BLaER1 treated with 17β-estradiol and CSF1 and Interleukin-3, amounts not matched to agents 10 nM and 100 nM (cell line): ENCODE data around the gene LYSMD4.

ENCODE experiments used
- H3K27ac ChIP-seq, 11 experiments: shearing (Covaris generic); formaldehyde crosslinking; 2 replicates each; pipeline ENCODE4 v1.8.1; 2022
- H3K27me3 ChIP-seq, 11 experiments: shearing (Covaris generic); formaldehyde crosslinking; 2 replicates each; pipeline ENCODE4 v1.8.1; 2022
- H3K36me3 ChIP-seq, 11 experiments: shearing (Covaris generic); formaldehyde crosslinking; 2 replicates each; pipeline ENCODE4 v1.8.1; 2022
- H3K4me1 ChIP-seq, 10 experiments: shearing (Covaris generic); formaldehyde crosslinking; 2 replicates each; pipeline ENCODE4 v1.8.1; 2022
- H3K4me2 ChIP-seq, 11 experiments: shearing (Covaris generic); formaldehyde crosslinking; 2 replicates each; pipeline ENCODE4 v1.8.1; 2022
- H3K4me3 ChIP-seq, 10 experiments: shearing (Covaris generic); formaldehyde crosslinking; 2 replicates each; pipeline ENCODE4 v1.8.1; 2022
- H3K9ac ChIP-seq, 11 experiments: shearing (Covaris generic); formaldehyde crosslinking; 2 replicates each; pipeline ENCODE4 v1.8.1; 2022
- H3K9me3 ChIP-seq, 11 experiments: shearing (Covaris generic); formaldehyde crosslinking; replicated peaks in 1 of 11; 2 replicates each; pipeline ENCODE4 v1.8.1; 2022
- H4K20me1 ChIP-seq, 11 experiments: shearing (Covaris generic); formaldehyde crosslinking; 2 replicates each; pipeline ENCODE4 v1.8.1; 2022
- Cebpa-rat ChIP-seq, 11 experiments: shearing (Covaris generic); IDR thresholded peaks; 2 replicates each; pipeline ENCODE4 v1.8.1; 2022

The LYSMD4 gene

DNA sequence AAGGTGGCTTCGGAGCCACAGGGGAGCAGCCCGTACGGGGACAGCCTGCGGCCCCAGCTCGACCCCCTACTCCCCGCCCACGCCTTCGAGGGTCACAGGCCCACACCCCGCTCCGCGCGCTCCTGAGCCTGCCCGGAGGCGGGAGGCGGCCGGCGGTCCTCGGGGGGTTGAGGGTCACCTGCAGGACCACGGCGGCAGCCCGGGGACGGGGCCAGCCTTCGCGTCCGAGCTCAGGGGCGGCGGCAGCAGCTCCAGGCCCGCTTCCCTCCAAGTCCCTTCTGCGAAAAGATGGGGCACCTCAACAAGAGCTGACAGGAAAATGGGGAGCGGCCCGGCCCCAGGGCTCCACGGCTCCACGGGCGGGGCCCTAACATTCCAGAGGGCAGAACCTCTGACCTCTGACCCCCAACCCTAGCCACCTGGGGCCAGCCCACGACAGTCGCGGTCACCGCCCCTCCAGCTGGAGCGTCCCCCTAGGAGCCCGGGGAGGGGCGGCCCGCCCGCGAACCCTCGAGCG, 428 bp downstream of the LYSMD4 start:
- Histone ChIP-seq H3K4me3 (peak overlapping the region; percentile 69 to 91 (median 82)), H3K4me1 (peaks cover 15 to 55% (median 49%) of the 10 kb centered on the region in 10 experiments), H3K4me2 (peak overlapping the region; percentile 97 to 100 (median 99)), H3K9me3 (no peaks in the 10 kb centered on the region), H3K27ac (peak overlapping the region; percentile 50 to 82 (median 70); a peak in 21 of 22 replicates), H3K27me3 (peaks cover 24 to 31% (median 27%) of the 10 kb centered on the region in 11 experiments), H3K9ac (peak overlapping the region; percentile 71 to 89 (median 83)), H3K36me3 (peaks cover 0 to 15% (median 6%) of the 10 kb centered on the region in 11 experiments; a peak in 10 of 22 replicates), H4K20me1 (peaks cover 0 to 28% (median 11%) of the 10 kb centered on the region in 11 experiments; a peak in 14 of 22 replicates)
- no peak for TF ChIP-seq Cebpa-rat (IDR thresholded peaks at IDR 0.05)

DNA sequence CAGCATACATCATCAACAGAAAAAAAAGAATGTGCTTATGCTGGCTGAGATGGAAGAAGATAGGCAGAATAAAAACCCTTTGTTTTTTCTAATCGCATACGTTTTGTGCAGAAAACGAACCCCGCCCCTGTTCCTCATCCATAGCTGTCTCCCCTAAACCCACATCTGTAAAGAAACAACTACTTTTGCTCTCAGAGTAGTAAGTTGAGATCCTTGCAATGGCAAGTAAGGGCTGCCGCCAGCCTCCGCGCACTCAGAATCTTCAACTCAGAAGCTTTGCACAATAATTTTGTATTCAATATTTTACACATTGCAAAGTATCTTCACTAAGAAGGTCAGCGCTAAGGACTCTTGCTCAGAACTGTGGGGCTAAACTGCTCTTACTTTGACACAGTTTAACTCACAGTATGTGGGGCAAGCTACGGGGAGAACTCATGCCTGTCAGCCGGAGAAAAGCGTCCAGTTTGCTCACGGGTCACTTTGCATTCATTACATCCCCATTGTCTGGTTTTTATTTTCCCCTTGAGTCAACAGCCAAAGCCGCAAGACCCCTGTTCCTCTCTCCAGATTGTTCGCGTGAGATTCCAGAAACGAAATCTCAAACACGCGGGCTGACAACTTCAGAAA, 1.0 kb downstream of the LYSMD4 start:
- peaks cover 0 to 17% (median 6%) of the 10 kb centered on the region in 11 experiments; a peak in 10 of 22 replicates for H3K36me3 ChIP-seq
- peaks cover 24 to 31% (median 27%) of the 10 kb centered on the region in 11 experiments for H3K27me3 ChIP-seq
- no peak for TF ChIP-seq Cebpa-rat (IDR thresholded peaks at IDR 0.05)
- peaks cover 15 to 61% (median 51%) of the 10 kb centered on the region in 10 experiments for H3K4me1 ChIP-seq
- no peaks in the 10 kb centered on the region for H3K9me3 ChIP-seq
- peaks cover 0 to 29% (median 11%) of the 10 kb centered on the region in 11 experiments; a peak in 14 of 22 replicates for H4K20me1 ChIP-seq
- peak overlapping the region; percentile 71 to 89 (median 83) for H3K9ac ChIP-seq
- peak overlapping the region; percentile 69 to 91 (median 82) for H3K4me3 ChIP-seq
- peak overlapping the region in 4 of 11 experiments; percentile 70 to 82 (median 76); a peak in 7 of 22 replicates for H3K27ac ChIP-seq
- peak overlapping the region; percentile 97 to 100 (median 99) for H3K4me2 ChIP-seq

DNA sequence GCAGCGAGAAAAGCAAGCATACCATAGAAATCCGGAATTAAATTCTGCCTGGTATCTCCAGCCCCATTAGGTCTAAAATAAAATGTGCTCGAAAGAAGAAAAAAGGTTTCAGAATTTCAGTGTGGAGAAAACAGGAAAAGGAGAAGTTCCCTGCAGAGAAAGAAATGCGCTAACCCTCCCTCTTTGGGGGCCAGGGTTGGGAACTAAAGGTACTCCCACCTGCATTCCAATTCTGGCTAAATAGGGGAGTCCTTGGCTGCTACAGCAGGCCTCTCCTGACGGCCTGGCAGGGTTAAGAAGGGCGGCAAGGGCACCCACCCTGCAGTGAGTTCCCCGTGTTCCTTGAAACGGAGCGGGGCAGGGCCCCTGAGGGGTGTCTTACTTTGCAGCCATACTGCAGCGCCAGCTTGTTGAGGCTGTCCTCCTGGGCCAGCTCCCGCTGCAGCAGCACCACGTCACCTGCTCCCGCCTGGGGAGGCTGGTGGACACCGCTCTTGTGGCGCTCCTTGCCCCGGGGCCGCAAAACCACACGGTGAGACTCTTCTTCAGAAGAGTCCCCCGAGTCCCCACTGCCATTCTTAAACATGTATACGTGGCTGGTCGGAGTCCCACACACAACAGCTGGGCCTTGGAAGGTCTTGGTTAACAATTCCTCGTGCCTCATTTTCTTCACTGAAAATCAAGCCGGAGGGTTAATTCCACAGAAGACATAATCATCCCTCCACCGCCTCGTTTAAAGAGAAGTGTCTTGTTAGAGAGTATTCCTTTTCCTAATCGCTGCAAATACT, 1.7 kb downstream of the LYSMD4 start:
- H3K4me1 ChIP-seq: peaks cover 15 to 68% (median 59%) of the 10 kb centered on the region in 10 experiments
- peaks cover 0 to 29% (median 11%) of the 10 kb centered on the region in 11 experiments; a peak in 14 of 22 replicates for H4K20me1 ChIP-seq
- no peak overlapping the region for H3K27ac ChIP-seq
- peak overlapping the region in 3 of 11 experiments; percentile 0 to 82 (median 12); a peak in 3 of 22 replicates for H3K9ac ChIP-seq
- H3K36me3 ChIP-seq: peaks cover 0 to 17% (median 6%) of the 10 kb centered on the region in 11 experiments; a peak in 10 of 22 replicates
- TF ChIP-seq Cebpa-rat (IDR thresholded peaks at IDR 0.05): no peak
- H3K4me2 ChIP-seq: peak overlapping the region; percentile 97 to 100 (median 99)
- peaks cover 24 to 31% (median 27%) of the 10 kb centered on the region in 11 experiments for H3K27me3 ChIP-seq
- H3K4me3 ChIP-seq: 0 out of 20 replicates have a peak overlapping the region, but pooled peaks of 2 of the 10 experiments have one; percentile 82 to 91
- no peaks in the 10 kb centered on the region for H3K9me3 ChIP-seq

DNA sequence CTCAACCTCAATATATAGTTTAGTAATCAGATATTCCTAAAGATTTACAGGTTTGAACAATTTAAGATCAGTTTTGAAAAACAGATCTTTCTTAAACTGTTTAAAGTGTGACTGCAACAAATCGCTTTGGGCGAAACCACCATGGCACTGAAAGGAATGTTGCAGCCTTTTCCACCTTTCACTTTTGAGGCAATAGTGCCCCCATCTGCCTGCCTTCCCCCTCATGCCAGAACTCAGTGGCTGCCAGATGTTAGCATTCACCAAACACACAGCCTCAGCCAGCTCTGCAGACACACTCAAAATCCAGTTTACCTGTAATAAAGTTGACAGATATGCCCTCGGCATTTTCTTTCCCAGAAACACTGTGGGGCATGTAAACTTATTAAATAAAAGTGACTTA, 3.3 kb downstream of the LYSMD4 start:
- H3K4me3 ChIP-seq: no peak overlapping the region
- peaks cover 28 to 81% (median 73%) of the 10 kb centered on the region in 10 experiments for H3K4me1 ChIP-seq
- no peak for TF ChIP-seq Cebpa-rat (IDR thresholded peaks at IDR 0.05)
- peaks cover 0 to 29% (median 11%) of the 10 kb centered on the region in 11 experiments; a peak in 14 of 22 replicates for H4K20me1 ChIP-seq
- H3K9ac ChIP-seq: no peak overlapping the region
- peak overlapping the region in 8 of 11 experiments; percentile 4 to 100 (median 98); a peak in 9 of 22 replicates for H3K4me2 ChIP-seq
- H3K27ac ChIP-seq: no peak overlapping the region
- H3K9me3 ChIP-seq: peaks cover 0 to 9% (median 8%) of the 10 kb centered on the region in 11 experiments; a peak in 20 of 22 replicates
- H3K27me3 ChIP-seq: peaks cover 24 to 31% (median 27%) of the 10 kb centered on the region in 11 experiments
- peaks cover 0 to 24% (median 7%) of the 10 kb centered on the region in 11 experiments; a peak in 14 of 22 replicates for H3K36me3 ChIP-seq

DNA sequence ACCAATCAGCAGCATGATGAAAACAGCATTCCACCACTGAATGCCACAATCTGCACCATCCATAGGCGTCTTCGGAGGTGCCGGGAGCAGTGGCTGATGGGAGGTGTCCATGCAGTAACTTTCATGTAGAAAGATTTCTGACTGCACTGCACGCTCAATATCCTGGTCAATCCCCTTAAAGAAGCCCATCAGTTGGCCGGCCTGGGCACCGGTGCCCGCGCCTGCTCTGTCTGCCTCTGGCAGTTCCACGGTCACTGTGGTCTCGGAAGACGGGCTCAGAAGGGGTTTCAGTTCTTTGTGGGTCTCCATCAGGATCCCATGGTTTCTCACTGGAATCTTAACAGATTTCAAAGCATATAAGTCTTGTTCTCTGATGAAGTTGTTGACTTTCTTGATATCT, 3.9 kb downstream of the LYSMD4 start:
- peaks cover 24 to 31% (median 27%) of the 10 kb centered on the region in 11 experiments for H3K27me3 ChIP-seq
- H3K36me3 ChIP-seq: peaks cover 0 to 30% (median 10%) of the 10 kb centered on the region in 11 experiments; a peak in 14 of 22 replicates
- no peak overlapping the region for H3K4me3 ChIP-seq
- no peak for TF ChIP-seq Cebpa-rat (IDR thresholded peaks at IDR 0.05)
- peak overlapping the region in 8 of 11 experiments; percentile 4 to 100 (median 20); a peak in 9 of 22 replicates for H3K4me2 ChIP-seq
- no peak overlapping the region for H3K9ac ChIP-seq
- H3K27ac ChIP-seq: no peak overlapping the region
- H4K20me1 ChIP-seq: peaks cover 0 to 29% (median 11%) of the 10 kb centered on the region in 11 experiments; a peak in 14 of 22 replicates
- peaks cover 5 to 15% (median 14%) of the 10 kb centered on the region in 11 experiments; a peak in 20 of 22 replicates for H3K9me3 ChIP-seq
- H3K4me1 ChIP-seq: peaks cover 28 to 86% (median 74%) of the 10 kb centered on the region in 10 experiments

DNA sequence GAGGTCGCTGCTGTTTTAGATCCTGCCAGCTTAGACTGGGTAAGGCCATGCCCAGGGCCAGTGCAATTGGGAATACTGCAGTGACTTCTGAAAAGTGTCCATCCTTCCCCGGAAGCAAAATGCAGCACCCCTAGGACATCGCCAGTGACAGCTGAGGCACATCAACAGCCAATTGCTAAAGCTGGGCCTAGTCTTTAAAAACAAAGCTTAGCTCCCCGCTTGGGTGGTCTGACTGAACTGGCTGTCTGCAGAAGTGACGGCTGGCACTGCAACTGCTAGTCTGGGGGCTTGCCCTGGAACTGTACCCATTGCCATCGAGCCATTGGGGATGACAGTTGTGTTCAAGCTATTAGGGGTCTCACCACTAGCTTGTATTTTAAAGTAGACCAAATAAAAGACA, 4.3 kb downstream of the LYSMD4 start:
- Histone ChIP-seq H4K20me1 (peaks cover 0 to 29% (median 11%) of the 10 kb centered on the region in 11 experiments; a peak in 14 of 22 replicates), H3K9me3 (peaks cover 9 to 19% (median 18%) of the 10 kb centered on the region in 11 experiments; a peak in 20 of 22 replicates), H3K4me2 (peak overlapping the region in 6 of 11 experiments; percentile 2 to 100 (median 20); a peak in 6 of 22 replicates), H3K9ac (no peak overlapping the region), H3K27ac (no peak overlapping the region), H3K27me3 (peaks cover 24 to 31% (median 27%) of the 10 kb centered on the region in 11 experiments), H3K4me1 (peaks cover 28 to 89% (median 75%) of the 10 kb centered on the region in 10 experiments), H3K36me3 (peaks cover 0 to 34% (median 10%) of the 10 kb centered on the region in 11 experiments; a peak in 14 of 22 replicates), H3K4me3 (no peak overlapping the region)
- TF ChIP-seq Cebpa-rat (IDR thresholded peaks at IDR 0.05): no peak

DNA sequence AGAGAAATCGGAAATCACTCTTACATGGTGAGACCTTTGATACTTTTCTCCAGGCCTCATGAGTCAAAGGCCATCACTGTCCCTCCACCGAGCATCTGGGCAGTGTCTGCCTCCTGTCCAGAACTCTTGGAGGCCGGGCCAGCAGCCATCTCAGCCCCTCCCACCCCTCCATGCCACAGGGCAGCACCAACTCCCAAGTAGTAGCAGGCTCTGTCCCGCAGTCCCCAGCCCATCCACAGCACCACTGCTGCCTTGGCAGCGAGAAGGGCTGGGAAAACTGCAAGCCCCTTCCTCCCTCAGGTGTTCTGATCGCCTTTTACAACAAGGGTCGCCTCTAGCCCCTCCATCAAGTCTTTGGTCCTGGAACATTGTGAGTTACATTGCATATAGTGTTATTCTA, 5.5 kb downstream of the LYSMD4 start:
- Histone ChIP-seq H3K4me3 (no peak overlapping the region), H3K9me3 (peaks cover 9 to 30% (median 23%) of the 10 kb centered on the region in 11 experiments; a peak in 20 of 22 replicates), H3K4me1 (peaks cover 28 to 94% (median 77%) of the 10 kb centered on the region in 10 experiments), H4K20me1 (peaks cover 0 to 29% (median 11%) of the 10 kb centered on the region in 11 experiments; a peak in 14 of 22 replicates), H3K9ac (no peak overlapping the region; a peak in 1 of 22 replicates), H3K36me3 (peaks cover 0 to 38% (median 10%) of the 10 kb centered on the region in 11 experiments; a peak in 14 of 22 replicates), H3K4me2 (peak overlapping the region in 4 of 11 experiments; percentile 3 to 99 (median 40); a peak in 1 of 22 replicates), H3K27me3 (peaks cover 22 to 27% (median 24%) of the 10 kb centered on the region in 11 experiments), H3K27ac (no peak overlapping the region)
- no peak for TF ChIP-seq Cebpa-rat (IDR thresholded peaks at IDR 0.05)

DNA sequence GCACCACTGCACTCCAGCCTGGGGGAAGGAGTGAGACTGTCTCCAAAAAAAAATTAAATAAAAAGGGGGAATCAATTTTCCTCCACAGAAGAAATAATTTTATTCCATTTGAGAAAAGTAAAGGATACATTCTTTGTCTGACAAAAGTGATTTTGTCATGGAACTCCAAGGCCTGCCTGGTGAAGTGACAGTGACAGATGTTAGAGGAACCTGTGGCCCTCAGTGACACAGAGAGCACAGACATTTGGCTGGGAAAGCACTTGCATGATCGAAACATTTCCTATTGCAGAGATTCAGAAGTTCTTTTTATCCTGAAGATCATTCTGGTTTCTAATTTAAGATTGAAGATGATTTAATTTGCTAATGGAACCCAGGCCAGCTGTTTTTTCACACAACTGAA, 5.9 kb downstream of the LYSMD4 start:
- Histone ChIP-seq H3K36me3 (peaks cover 0 to 38% (median 10%) of the 10 kb centered on the region in 11 experiments; a peak in 14 of 22 replicates), H3K9ac (no peak overlapping the region; a peak in 1 of 22 replicates), H3K4me2 (peak overlapping the region in 4 of 11 experiments; percentile 3 to 75 (median 74); a peak in 5 of 22 replicates)

More for the DNA sequence above, 5.9 kb downstream of the LYSMD4 start:
- TF ChIP-seq Cebpa-rat (IDR thresholded peaks at IDR 0.05): no peak
- Histone ChIP-seq H3K27ac (no peak overlapping the region), H3K4me3 (no peak overlapping the region), H3K9me3 (peaks cover 9 to 34% (median 27%) of the 10 kb centered on the region in 11 experiments; a peak in 20 of 22 replicates), H4K20me1 (peaks cover 0 to 29% (median 9%) of the 10 kb centered on the region in 11 experiments; a peak in 14 of 22 replicates), H3K27me3 (peaks cover 18 to 23% (median 20%) of the 10 kb centered on the region in 11 experiments), H3K4me1 (peaks cover 25 to 93% (median 74%) of the 10 kb centered on the region in 10 experiments)
